ENCODE measurements around the gene CAMK1D. TPM values are rescaled to one million over a fixed set of nuclear protein-coding genes. Genes with fewer than 3 reads are reported as not detected.
"Not testable (repeated sequence)": the region's sequence is repeated elsewhere in the genome, so short reads cannot be mapped to it uniquely, and the experiment has no call there.

Gene CAMK1D
- polyA plus RNA-seq, 2 of the 4 experiments (the other 2 are of a cell fraction) = 6.6 to 12.5 TPM

DNA sequence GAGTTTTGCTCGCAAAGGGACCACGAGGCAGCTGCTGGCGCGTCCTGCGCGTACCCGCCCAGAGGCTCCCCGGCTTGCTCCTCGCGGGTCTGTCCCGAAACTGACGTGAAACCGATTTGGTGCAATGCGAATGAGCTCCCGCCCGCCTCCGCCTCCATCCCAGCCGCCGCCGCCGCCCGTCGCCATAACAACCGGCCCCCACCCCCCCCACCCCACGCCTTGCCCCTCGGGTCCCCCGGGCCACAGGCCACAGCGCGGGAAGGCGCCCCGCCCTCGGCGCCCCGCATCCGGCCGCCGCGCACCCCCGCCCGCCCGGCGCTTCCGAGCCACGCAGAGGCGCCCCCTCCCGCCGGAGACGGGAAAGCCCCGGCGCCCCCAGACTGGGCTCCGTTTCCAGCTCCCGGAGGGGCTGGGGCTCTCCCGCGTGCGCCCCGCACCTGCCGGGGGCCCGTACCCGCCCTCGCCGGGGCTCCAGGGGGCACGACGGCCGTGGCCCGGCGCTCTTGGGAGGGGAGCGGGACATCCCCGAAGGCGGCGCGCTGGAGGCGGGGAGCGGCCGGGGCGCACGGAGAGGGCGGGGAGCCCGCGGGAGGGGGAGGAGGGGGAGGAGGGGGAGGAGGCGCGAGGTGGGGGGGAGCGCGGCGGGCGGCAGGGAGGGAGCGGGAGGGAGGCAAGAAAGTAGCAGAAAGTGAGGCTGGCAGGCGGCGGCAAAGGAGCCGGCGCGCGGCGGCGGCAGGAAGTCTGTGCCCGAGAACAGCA, at the start of gene CAMK1D (continued):
- TF ChIP-seq MYC (IDR thresholded peaks at IDR 0.05; ENCODE audit: borderline replicate concordance, low read length) (no peak), JUNB (IDR thresholded peaks at IDR 0.05) (no peak), RNF2 (IDR thresholded peaks at IDR 0.05; ENCODE audit: borderline replicate concordance, low read depth) (no peak), ESRRA (IDR thresholded peaks at IDR 0.05; ENCODE audit: borderline replicate concordance, low read length) (no peak), TFCP2L1 (CRISPR knock-in tag; IDR thresholded peaks at IDR 0.05) (no peak), PHF8 (IDR thresholded peaks at IDR 0.05; ENCODE audit: borderline replicate concordance, low read depth) (no peak), KDM1A (IDR thresholded peaks at IDR 0.05; ENCODE audit: low read depth) (no peak), SREBF2 (IDR thresholded peaks at IDR 0.05) (no peak), ZSCAN20 (CRISPR knock-in tag; IDR thresholded peaks at IDR 0.05) (no peak), KDM5A (IDR thresholded peaks at IDR 0.05) (no peak), JUN (IDR thresholded peaks at IDR 0.05) (peak in 1 of 2 experiments; percentile 63; a peak in 2 of 5 replicates), RAD21 (conservative IDR thresholded peaks at IDR 0.05 in 1 of 2, IDR thresholded peaks at IDR 0.05 in 1 of 2) (peak in 1 of 2 experiments; percentile 66; a peak in 3 of 5 replicates), ZC3H11A (IDR thresholded peaks at IDR 0.05) (no peak)
- TF ChIP-seq, protein P1, sequence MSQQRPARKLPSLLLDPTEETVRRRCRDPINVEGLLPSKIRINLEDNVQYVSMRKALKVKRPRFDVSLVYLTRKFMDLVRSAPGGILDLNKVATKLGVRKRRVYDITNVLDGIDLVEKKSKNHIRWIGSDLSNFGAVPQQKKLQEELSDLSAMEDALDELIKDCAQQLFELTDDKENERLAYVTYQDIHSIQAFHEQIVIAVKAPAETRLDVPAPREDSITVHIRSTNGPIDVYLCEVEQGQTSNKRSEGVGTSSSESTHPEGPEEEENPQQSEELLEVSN (IDR thresholded peaks at IDR 0.05; ENCODE audit: borderline replicate concordance, low read depth) = peak; percentile 64
- TF ChIP-seq, protein P2, sequence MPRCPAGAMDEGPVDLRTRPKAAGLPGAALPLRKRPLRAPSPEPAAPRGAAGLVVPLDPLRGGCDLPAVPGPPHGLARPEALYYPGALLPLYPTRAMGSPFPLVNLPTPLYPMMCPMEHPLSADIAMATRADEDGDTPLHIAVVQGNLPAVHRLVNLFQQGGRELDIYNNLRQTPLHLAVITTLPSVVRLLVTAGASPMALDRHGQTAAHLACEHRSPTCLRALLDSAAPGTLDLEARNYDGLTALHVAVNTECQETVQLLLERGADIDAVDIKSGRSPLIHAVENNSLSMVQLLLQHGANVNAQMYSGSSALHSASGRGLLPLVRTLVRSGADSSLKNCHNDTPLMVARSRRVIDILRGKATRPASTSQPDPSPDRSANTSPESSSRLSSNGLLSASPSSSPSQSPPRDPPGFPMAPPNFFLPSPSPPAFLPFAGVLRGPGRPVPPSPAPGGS (IDR thresholded peaks at IDR 0.05) = peak; percentile 25; the same call in 1 of the 3 replicates
- TF ChIP-seq, protein P3, sequence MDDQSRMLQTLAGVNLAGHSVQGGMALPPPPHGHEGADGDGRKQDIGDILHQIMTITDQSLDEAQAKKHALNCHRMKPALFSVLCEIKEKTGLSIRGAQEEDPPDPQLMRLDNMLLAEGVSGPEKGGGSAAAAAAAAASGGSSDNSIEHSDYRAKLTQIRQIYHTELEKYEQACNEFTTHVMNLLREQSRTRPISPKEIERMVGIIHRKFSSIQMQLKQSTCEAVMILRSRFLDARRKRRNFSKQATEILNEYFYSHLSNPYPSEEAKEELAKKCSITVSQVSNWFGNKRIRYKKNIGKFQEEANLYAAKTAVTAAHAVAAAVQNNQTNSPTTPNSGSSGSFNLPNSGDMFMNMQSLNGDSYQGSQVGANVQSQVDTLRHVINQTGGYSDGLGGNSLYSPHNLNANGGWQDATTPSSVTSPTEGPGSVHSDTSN (IDR thresholded peaks at IDR 0.05) = no peak
- TF ChIP-seq, protein P4, sequence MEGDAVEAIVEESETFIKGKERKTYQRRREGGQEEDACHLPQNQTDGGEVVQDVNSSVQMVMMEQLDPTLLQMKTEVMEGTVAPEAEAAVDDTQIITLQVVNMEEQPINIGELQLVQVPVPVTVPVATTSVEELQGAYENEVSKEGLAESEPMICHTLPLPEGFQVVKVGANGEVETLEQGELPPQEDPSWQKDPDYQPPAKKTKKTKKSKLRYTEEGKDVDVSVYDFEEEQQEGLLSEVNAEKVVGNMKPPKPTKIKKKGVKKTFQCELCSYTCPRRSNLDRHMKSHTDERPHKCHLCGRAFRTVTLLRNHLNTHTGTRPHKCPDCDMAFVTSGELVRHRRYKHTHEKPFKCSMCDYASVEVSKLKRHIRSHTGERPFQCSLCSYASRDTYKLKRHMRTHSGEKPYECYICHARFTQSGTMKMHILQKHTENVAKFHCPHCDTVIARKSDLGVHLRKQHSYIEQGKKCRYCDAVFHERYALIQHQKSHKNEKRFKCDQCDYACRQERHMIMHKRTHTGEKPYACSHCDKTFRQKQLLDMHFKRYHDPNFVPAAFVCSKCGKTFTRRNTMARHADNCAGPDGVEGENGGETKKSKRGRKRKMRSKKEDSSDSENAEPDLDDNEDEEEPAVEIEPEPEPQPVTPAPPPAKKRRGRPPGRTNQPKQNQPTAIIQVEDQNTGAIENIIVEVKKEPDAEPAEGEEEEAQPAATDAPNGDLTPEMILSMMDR (IDR thresholded peaks at IDR 0.05) = peak; percentile 59

DNA sequence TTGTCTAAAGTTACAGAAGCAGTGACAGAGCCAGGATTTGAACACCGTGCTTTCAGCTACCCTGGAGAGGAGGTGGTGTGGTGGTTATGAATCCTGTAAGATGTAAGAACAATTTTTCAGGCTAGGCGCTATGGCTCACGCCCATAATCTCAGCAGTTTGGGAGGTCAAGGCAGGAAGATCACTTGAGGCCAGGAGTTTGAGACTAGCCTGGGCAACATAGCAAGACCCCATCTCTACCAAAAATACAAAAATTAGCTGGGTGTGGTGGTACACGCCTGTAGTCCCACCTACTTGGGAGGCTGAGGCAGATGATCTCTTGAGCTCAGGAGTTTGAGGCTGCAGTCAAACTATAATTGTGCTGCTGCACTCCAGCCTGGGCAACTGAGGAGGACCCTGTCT, 48.3 kb upstream of the CAMK1D start:
- H3K27ac ChIP-seq; FAIRE-seq; H3K4me3 ChIP-seq; H3K4me2 ChIP-seq; ATAC-seq; POLR2A ChIA-PET; DNase-seq (ENCODE audit: low read depth in 1 of 2, low spot score in 1 of 2); H3K9me3 ChIP-seq; H3K4me1 ChIP-seq: not testable (repeated sequence)
- 90% methylated on average over 4 of the region's 4 CpGs for WGBS (ENCODE audit: missing lambda C conversion rate)
- CTCF ChIA-PET = interaction anchor here (0.6 kb wide), 1 partner anchor 787 kb away, joined by 3 read pairs; no protein-coding TSS in a partner anchor

DNA sequence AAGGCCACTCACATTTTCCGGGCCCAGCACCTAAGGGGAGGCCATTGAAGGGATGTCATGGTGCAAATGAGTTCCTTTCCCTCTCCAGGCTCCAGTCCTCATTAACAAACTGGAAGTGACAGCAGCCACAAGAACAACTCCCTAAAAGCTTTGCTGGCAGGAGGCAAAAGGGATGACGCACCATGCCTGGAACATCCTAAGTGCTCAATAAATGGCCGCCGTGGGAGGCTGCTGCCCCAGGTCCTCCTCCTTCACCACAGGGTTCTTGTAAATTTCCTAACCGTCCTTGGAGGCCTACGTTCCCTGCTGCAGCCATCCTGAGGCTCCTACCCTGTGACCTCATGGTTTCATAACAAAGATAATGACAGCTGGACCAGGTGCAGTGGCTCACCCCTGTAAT, 41.3 kb upstream of the CAMK1D start:
- no peak for FAIRE-seq
- Histone ChIP-seq H3K4me2 (no peak overlapping the region), H3K9me3 (no peaks in the 10 kb centered on the region), H3K27ac (no peak overlapping the region), H3K4me3 (no peak overlapping the region), H3K4me1 (no peaks in the 10 kb centered on the region)
- TF ChIP-seq, protein P5, sequence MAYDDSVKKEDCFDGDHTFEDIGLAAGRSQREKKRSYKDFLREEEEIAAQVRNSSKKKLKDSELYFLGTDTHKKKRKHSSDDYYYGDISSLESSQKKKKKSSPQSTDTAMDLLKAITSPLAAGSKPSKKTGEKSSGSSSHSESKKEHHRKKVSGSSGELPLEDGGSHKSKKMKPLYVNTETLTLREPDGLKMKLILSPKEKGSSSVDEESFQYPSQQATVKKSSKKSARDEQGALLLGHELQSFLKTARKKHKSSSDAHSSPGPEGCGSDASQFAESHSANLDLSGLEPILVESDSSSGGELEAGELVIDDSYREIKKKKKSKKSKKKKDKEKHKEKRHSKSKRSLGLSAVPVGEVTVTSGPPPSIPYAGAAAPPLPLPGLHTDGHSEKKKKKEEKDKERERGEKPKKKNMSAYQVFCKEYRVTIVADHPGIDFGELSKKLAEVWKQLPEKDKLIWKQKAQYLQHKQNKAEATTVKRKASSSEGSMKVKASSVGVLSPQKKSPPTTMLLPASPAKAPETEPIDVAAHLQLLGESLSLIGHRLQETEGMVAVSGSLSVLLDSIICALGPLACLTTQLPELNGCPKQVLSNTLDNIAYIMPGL (CRISPR knock-in tag; IDR thresholded peaks at IDR 0.05; ENCODE audit: borderline replicate concordance) = no peak
- no peak for TF ChIP-seq RCOR1 (IDR thresholded peaks at IDR 0.05; ENCODE audit: low read depth, low read length)
- TF ChIP-seq ZSCAN20 (CRISPR knock-in tag; IDR thresholded peaks at IDR 0.05) = no peak
- no peak for TF ChIP-seq ZNF302 (CRISPR knock-in tag; IDR thresholded peaks at IDR 0.05)
- TF ChIP-seq SMC3 (IDR thresholded peaks at IDR 0.05) = no peak
- TF ChIP-seq KDM1A (IDR thresholded peaks at IDR 0.05; ENCODE audit: low read depth) = no peak
- TF ChIP-seq CBX2 (IDR thresholded peaks at IDR 0.05; ENCODE audit: borderline replicate concordance, low read depth) = no peak
- ChIA-PET POLR2A (no interaction called here), CTCF (interaction anchor here (0.6 kb wide), 1 partner anchor 26 kb away, joined by 3 read pairs; no protein-coding TSS in a partner anchor)
- WGBS (ENCODE audit: missing lambda C conversion rate) = 94% methylated on average over 6 of the region's 6 CpGs
- DNase-seq (ENCODE audit: low read depth in 1 of 2, low spot score in 1 of 2) = no peak
- no peak for ATAC-seq
